ENCODE measurements around the gene UBAC1.
A peak's percentile ranks its signal among the peaks of the same experiment; 100 is the strongest.
"Not testable (repeated sequence)": the region's sequence is repeated elsewhere in the genome, so short reads cannot be mapped to it uniquely, and the experiment has no call there.

Gene UBAC1

GRCh38 chr9:135956802-135957174, 4.4 kb downstream of the UBAC1 start:
- no peak for DNase-seq

GRCh38 chr9:135955934-135956801, 5.0 kb downstream of the UBAC1 start:
- DNase-seq: no peak

- no peak for DNase-seq
Observed at GRCh38 chr9:135952664-135953206, 8.4 kb downstream of the UBAC1 start.

GRCh38 chr9:135951889-135952663, 9.1 kb downstream of the UBAC1 start:
- DNase-seq: no peak

- not testable (repeated sequence) for DNase-seq
Observed at GRCh38 chr9:135951310-135951709, 9.9 kb downstream of the UBAC1 start.

GRCh38 chr9:135950841-135951240, 10.3 kb downstream of the UBAC1 start:
- not testable (repeated sequence) for DNase-seq

GRCh38 chr9:135950135-135950682, 11.0 kb downstream of the UBAC1 start:
- DNase-seq: no peak

- DNase-seq: peak; percentile 62
Observed at GRCh38 chr9:135949501-135950134, 11.6 kb downstream of the UBAC1 start.

GRCh38 chr9:135948968-135949367, 12.2 kb downstream of the UBAC1 start:
- no peak for DNase-seq

- DNase-seq: no peak
Observed at GRCh38 chr9:135948446-135948845, 12.7 kb downstream of the UBAC1 start.

GRCh38 chr9:135947582-135947981, 13.6 kb downstream of the UBAC1 start:
- DNase-seq: no peak

- DNase-seq: not testable (repeated sequence)
Observed at GRCh38 chr9:135947105-135947504, 14.1 kb downstream of the UBAC1 start.

GRCh38 chr9:135946392-135946994, 14.7 kb downstream of the UBAC1 start:
- no peak for DNase-seq

GRCh38 chr9:135945969-135946368, 15.2 kb downstream of the UBAC1 start:
- no peak for DNase-seq

- DNase-seq: no peak
Observed at GRCh38 chr9:135944444-135945252, 16.5 kb downstream of the UBAC1 start.

- DNase-seq: not testable (repeated sequence)
Observed at GRCh38 chr9:135943604-135944003, 17.6 kb downstream of the UBAC1 start.

GRCh38 chr9:135941288-135941995, 19.7 kb downstream of the UBAC1 start:
- DNase-seq: no peak

GRCh38 chr9:135939351-135940265, 21.6 kb downstream of the UBAC1 start:
- DNase-seq: no peak

All from right hindlimb (tissue), 1 donor.